Activated CD4-positive, alpha-beta T cell treated with anti-CD3 and anti-CD28 coated beads, Interleukin-2, amount 10 ng/mL, durations not matched to agents 7 days and 5 days (primary cell): ENCODE measurements around the gene OR6X1. TPM values are rescaled to one million over a fixed set of nuclear protein-coding genes. Genes with fewer than 3 reads are reported as not detected.
"Not testable (repeated sequence)": the region's sequence is repeated elsewhere in the genome, so short reads cannot be mapped to it uniquely, and the experiment has no call there.

ENCODE experiments used
- CTCF ChIA-PET: fragments of 350-600 bp; sonication (Branson Sonifier 250); formaldehyde crosslinking; loops from one replicate; lab custom pipeline; 2021; ENCODE audit warnings: antibody characterized with exemption; lab: Charles Lee
- POLR2A ChIA-PET: fragments of 350-600 bp; sonication (Branson Sonifier 250); formaldehyde crosslinking; loops from one replicate; lab custom pipeline; 2021; ENCODE audit warnings: antibody characterized with exemption; lab: Charles Lee
- DNase-seq: peaks from one replicate; pipeline ENCODE4 v3.0.0-alpha.2; 2020
- H3K27ac Mint-ChIP-seq: one replicate; pipeline ENCODE4 v1.8.0; 2021; ENCODE audit warnings: mild to moderate bottlenecking, moderate library complexity, mixed read lengths
- H3K27me3 Mint-ChIP-seq: one replicate; pipeline ENCODE4 v1.8.0; 2021; ENCODE audit warnings: mixed read lengths
- H3K36me3 Mint-ChIP-seq: one replicate; pipeline ENCODE4 v1.8.0; 2021; ENCODE audit warnings: low read depth, mixed read lengths
- H3K4me1 Mint-ChIP-seq: one replicate; pipeline ENCODE4 v1.8.0; 2021; ENCODE audit warnings: mixed read lengths
- H3K4me3 Mint-ChIP-seq: one replicate; pipeline ENCODE4 v1.8.0; 2021; ENCODE audit warnings: mild to moderate bottlenecking, moderate library complexity, mixed read lengths
- H3K9me3 Mint-ChIP-seq: one replicate; pipeline ENCODE4 v1.8.0; 2021; ENCODE audit warnings: mixed read lengths
- total RNA-seq, 2 experiments: library from RNA; stranded (reverse); gene quantifications; one replicate each; pipeline ENCODE4 v1.2.3, GENCODE V29; 2021

OR6X1 gene
- total RNA-seq, 2 experiments from 2014 or later: not detected

DNA sequence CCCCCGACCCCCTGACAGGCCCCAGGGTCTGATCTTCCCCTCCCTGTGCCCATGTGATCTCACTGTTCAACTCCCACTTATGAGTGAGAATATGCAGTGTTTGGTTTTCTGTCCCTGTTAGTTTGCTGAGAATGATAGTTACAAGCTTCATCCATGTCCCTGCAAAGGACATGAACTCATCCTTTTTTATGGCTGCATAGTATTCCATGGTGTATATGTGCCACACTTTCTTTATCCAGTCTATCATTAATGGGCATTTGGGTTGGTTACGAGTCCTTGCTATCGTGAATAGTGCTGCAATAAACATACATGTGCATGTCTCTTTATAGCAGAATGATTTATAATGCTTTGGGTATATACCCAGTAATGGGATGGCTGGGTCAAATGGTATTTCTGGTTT, 41.7 kb downstream of the OR6X1 start:
- H3K9me3 Mint-ChIP-seq, H3K4me3 Mint-ChIP-seq, H3K36me3 Mint-ChIP-seq, POLR2A ChIA-PET, H3K4me1 Mint-ChIP-seq, H3K27ac Mint-ChIP-seq, DNase-seq: not testable (repeated sequence)
- CTCF ChIA-PET: interaction anchor here (1.7 kb wide), 1 partner anchor 17 kb away, joined by 8 read pairs; no protein-coding TSS in a partner anchor
- peaks cover 33% of the 10 kb centered on the region for H3K27me3 Mint-ChIP-seq

DNA sequence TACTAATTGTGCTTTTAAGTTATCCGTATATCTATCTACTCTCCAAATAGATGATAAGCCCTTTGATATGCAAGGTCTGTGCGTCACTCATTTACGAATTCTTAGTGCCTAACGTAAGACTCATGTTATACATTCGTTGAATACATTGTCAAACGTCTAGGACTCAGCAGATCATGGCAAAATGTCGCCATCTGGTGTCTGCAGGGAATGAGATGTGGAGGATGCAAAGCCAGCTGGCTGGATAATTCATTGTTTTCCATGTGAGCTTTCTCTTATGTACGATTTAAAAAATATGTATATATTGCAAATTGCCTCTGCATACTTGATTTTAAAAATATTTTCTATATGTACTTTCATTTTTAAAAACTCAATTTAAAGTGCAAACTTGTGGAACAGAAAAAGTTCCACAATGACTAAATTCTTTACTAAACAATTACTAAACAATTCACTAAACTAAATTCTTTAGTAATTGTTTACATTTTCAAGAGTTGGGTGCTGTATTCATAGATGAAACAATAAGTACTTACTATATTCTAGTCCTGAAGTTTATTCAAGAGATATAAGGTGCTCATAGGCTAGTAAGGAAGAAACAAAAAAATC, 46.6 kb downstream of the OR6X1 start:
- POLR2A ChIA-PET: interaction anchor here (0.7 kb wide), 1 partner anchor 31 kb away, joined by 3 read pairs; no protein-coding TSS in a partner anchor
- no peak overlapping the region for H3K4me3 Mint-ChIP-seq
- DNase-seq: peak; percentile 71
- H3K36me3 Mint-ChIP-seq: no peaks in the 10 kb centered on the region
- no peaks in the 10 kb centered on the region for H3K9me3 Mint-ChIP-seq
- H3K27me3 Mint-ChIP-seq: peaks cover 8% of the 10 kb centered on the region
- H3K27ac Mint-ChIP-seq: no peak overlapping the region
- CTCF ChIA-PET: interaction anchor here (0.6 to 2.2 kb wide), 9 partner anchors 8 to 90 kb away, joined by 3 to 7 read pairs (median 5); no protein-coding TSS in a partner anchor
- H3K4me1 Mint-ChIP-seq: peaks cover 2% of the 10 kb centered on the region

DNA sequence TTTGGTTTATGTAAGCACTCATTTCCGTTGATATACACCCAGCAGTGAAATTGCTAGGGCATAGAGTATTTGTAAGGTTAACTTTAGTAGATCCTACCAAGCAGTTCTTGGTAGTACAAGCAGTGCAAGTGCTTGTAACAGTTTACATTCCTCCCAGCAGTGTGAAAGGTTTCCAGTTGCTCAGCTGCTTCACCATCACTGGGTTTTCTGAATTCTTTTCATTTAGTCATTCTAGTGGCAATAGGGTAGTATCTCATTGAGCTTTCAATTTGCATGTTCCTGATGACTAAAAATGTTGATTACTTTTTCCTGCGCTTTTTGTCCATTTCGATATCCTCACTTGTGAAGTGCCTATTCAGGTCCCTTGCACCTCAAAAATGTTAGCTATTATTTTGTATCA, 47.1 kb downstream of the OR6X1 start:
- no peaks in the 10 kb centered on the region for H3K36me3 Mint-ChIP-seq
- peaks cover 2% of the 10 kb centered on the region for H3K4me1 Mint-ChIP-seq
- CTCF ChIA-PET: interaction anchor here (0.6 to 2.2 kb wide), 8 partner anchors 9 to 90 kb away, joined by 3 to 7 read pairs (median 5); no protein-coding TSS in a partner anchor
- H3K4me3 Mint-ChIP-seq: no peak overlapping the region
- H3K9me3 Mint-ChIP-seq: no peaks in the 10 kb centered on the region
- H3K27me3 Mint-ChIP-seq: peaks cover 5% of the 10 kb centered on the region
- H3K27ac Mint-ChIP-seq: no peak overlapping the region
- POLR2A ChIA-PET: interaction anchor here (0.7 kb wide), 1 partner anchor 32 kb away, joined by 3 read pairs; no protein-coding TSS in a partner anchor
- no peak for DNase-seq

DNA sequence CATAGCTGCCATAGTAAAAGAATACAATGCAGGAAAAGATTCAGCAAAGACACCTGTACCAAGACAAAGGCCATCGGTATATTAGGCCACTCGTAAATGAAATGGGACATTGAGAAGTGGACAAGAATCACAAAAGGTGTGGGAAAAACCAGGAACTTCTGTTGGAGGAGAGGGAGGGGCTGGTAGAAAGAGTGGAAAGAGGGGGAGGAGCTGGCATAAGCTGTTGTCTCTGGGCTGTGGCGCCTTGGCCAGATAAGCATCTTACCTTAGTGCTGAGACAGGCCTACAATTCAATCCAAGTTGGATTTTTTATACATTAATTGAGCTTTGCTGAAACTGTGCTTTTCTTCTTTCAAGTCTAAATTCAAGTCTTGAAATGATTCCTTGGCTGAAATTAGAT, 50.0 kb downstream of the OR6X1 start:
- CTCF ChIA-PET: interaction anchor here (0.6 to 0.9 kb wide), 2 partner anchors 18 to 598 kb away, joined by 3 to 4 read pairs; no protein-coding TSS in a partner anchor
- Mint-ChIP-seq H3K9me3 (no peaks in the 10 kb centered on the region), H3K36me3 (no peaks in the 10 kb centered on the region), H3K27me3 (peaks cover 9% of the 10 kb centered on the region), H3K27ac (no peak overlapping the region), H3K4me1 (peaks cover 2% of the 10 kb centered on the region), H3K4me3 (no peak overlapping the region)
- POLR2A ChIA-PET: interaction anchor here (0.7 kb wide), 1 partner anchor 165 kb away, joined by 3 read pairs; no protein-coding TSS in a partner anchor
- no peak for DNase-seq

Other genes with a start within 250 kb of the OR6X1 start
- gene SCN3B, start 99.9 kb downstream of the OR6X1 start, total RNA-seq: not detected
- 10 to 100 TPM; 11.2 to 13.7 TPM for gene ZNF202, start 12.9 kb downstream of the OR6X1 start, total RNA-seq
- gene OR6M1, start 51.8 kb upstream of the OR6X1 start, total RNA-seq: not detected
- gene TMEM225, start 131.2 kb upstream of the OR6X1 start, total RNA-seq: not detected
- gene OR8D4, start 147.6 kb upstream of the OR6X1 start, total RNA-seq: not detected
- not detected for gene OR4D5, start 185.1 kb upstream of the OR6X1 start, total RNA-seq
- gene OR6T1, start 189.3 kb upstream of the OR6X1 start, total RNA-seq: not detected
- not detected for gene OR10S1, start 223.3 kb upstream of the OR6X1 start, total RNA-seq
- gene OR10G6, start 240.6 kb upstream of the OR6X1 start, total RNA-seq: not detected